Panc1 (cell line): ENCODE measurements around the gene TSSK6.

ENCODE experiments used
- CTCF ChIP-seq: fragments of 450-650 bp; IDR thresholded peaks from 2 replicates; pipeline ENCODE4 v1.5.1; 2017; ENCODE audit warnings: mild to moderate bottlenecking
- TCF7L2 ChIP-seq: IDR thresholded peaks from 2 replicates; pipeline ENCODE4 v1.6.1; 2011; ENCODE audit warnings: mild to moderate bottlenecking, low read depth, low read length, inconsistent platforms

- no peak for TF ChIP-seq CTCF
- no peak for TF ChIP-seq TCF7L2
Measured at GRCh38 chr19:19517235-19517619, 1.9 kb upstream of the TSSK6 start.
